GM21528 (cell line): ENCODE data around the gene CEP57L1.
"Not testable (repeated sequence)": the region's sequence is repeated elsewhere in the genome, so short reads cannot be mapped to it uniquely, and the experiment has no call there.

Experiments
- ATAC-seq: cut with Tn5 transposase; IDR thresholded peaks from one replicate; pipeline ENCODE4 v1.9.1; 2021; ENCODE audit warnings: mild to moderate bottlenecking, moderate library complexity; ENCODE audit not compliant: unreplicated experiment, low FRiP score

The CEP57L1 gene

DNA sequence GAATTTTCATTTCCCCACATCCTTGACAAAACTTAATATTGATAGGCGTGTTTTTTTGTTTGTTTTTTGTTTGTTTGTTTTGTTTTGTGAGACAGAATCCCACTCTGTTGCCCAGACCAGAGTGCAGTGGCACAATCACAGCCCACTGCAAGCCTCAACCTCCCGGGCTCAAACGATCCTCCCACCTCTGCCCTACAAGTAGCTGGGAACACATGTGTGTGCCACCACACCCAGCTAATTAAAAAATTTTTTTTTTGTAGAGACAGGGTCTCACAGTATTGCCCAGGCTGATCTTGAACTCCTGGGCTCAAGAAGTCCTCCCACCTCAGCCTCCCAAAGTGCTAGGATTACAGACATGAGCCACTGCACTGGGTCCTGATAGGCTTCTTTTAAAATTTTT is 9.2 kb downstream of the CEP57L1 start:
- no peak for ATAC-seq

DNA sequence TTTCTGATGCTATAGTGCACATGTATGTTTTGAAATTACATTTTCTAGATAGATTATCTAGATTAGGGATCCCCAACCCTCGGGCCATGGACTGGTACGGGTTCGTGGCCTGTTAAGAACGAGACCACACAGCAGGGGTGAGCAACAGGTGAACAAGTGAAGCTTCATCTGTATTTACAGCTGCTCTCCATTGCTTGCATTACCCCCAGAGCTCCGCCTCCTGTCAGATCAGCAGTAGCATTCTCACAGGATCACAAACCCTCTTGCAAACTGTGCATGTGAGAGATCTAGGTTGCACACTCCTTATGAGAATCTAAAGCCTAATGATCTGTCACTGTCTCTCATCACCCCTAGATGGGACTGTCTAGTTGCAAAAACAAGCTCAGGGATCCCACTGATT is 10.4 kb downstream of the CEP57L1 start:
- no peak for ATAC-seq

DNA sequence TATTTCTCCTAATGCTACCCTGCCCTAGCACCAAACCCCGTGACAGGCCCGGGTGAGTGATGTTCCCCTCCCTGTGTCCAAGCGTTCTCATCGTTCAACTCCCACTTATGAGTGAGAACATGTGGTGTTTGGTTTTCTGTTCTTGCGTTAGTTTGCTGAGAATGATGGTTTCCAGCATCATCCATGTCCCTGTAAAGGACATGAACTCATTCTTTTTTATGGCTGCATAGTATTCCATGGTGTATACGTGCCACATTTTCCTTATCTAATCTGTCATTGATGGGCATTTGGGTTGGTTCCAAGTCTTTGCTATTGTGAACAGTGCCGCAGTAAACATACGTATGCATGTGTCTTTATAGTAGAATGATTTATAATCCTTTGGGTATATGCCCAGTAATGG is 14.4 kb downstream of the CEP57L1 start:
- ATAC-seq: not testable (repeated sequence)

DNA sequence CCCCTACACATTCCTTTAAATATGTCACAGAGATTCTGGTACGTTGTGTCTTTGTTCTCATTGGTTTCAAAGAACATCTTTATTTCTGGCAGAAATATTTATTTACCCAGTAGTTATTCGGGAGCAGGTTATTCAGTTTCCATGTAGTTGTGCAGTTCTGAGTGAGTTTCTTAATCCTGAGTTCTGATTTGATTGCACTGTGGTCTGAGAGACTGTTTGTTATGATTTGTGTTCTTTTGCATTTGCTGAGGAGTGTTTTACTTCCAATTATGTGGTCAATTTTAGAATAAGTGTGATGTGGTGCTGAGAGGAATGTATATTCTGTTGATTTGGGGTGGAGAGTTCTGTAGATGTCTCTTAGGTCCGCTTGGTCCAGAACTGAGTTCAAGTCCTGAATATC is 17.4 kb downstream of the CEP57L1 start:
- not testable (repeated sequence) for ATAC-seq

DNA sequence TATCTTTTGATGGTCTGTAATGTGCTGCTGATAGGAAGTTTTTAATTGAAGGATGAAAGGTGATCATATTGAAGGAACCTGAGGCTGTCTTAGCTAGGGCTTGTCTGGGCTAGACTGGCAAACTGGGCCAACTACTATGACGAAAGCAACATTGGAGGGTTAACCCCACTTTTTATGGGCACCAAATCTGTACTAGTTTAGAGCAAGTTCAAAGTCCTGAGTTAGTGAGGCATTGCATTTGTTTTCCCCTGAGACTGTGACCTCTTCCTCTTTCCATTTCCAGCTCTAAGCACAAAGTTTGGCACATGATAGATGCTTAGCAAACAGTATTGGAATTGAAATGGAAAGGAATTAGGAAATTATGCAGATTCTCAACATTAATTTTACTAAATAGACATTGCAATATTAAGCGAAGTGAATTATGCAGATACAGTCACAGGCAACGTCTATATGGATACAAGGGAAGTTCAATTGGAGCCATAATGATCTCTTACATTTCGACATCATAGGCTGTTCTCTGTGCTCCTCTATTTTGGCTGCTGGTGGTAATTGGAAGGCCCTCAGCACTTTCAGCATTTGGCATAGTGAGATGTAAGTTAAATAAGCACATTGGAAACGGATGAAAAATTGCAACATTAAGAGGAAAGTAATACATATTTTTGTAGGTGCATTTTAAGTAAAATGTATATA is 22.2 kb downstream of the CEP57L1 start:
- ATAC-seq: peak; percentile 63

DNA sequence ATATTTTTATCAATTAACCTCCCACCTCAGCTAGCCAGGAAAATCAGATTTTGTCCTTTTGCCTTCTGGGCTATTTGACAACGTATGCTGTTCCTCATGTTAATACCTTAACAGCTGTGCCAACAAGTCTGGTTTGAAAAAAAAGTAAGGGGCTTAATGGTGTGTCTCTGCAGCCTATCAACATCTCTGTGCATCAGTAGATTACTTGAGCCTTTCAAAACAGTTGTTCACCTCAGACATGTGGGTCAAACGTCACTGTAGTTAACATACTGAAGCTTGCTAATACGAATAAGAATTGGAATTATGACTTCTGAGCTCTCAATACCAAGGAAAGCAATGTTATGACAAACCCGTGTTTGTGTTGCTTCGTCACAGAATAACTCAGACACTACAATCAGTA is 23.0 kb downstream of the CEP57L1 start:
- ATAC-seq: no peak

DNA sequence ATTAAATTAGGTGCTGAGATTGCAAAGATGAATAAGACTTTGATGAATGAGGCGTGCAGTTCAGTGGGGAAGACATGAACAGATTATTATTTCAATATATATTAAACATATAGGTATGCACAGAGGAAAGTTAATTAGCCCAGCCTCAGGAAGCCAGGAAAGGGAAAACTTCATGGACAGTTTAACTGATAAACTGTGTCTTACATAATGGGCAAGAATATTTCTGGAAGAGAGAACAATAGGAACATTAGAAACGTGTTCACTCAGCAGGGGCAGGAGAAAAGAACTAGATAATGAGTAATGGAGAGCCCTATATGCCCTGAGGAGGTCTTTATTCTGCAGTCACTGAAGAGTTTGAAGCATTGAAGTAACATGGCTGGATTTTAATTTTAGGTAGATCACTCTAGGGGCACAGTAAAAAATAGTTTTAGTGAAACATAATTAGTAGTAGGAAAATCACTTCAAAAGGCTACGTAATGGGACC is 23.6 kb downstream of the CEP57L1 start:
- no peak for ATAC-seq

DNA sequence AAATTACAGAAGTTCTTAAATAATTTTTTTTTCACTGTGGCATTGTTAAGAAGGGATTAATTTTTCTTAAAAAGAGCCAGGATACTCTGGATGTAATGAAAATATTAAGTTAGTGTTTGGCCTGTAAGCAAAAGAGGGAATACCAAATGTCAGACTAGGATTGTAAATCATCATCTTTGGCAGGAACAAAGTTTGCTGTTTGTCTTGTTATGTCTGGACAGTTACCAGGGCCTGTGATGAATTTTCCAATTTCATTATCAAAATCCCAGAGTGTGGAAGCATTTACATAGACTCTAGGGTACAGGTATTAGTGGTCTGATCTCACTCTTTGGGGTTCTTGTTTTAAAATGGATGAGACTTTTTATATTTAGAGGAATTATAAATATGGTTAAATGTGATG is 26.1 kb downstream of the CEP57L1 start:
- ATAC-seq: no peak

DNA sequence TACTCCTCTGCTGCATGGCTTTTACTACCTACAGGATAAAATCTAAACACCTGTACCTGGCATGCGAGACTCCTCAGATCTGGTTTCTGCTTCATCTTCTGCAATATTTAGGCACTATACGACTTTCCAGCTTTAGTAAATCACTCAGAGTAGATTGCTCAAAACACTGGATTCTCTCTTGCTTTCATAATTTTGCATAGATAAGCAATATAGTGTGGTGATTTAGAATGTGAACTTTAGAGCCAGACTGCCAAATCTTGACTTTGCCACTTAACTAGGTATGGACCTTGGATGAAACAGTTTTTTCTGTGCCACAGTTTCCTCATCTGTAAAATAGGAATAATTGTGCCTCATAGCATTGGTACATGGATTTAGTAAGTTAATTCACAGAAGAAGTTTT is 28.9 kb downstream of the CEP57L1 start:
- no peak for ATAC-seq

DNA sequence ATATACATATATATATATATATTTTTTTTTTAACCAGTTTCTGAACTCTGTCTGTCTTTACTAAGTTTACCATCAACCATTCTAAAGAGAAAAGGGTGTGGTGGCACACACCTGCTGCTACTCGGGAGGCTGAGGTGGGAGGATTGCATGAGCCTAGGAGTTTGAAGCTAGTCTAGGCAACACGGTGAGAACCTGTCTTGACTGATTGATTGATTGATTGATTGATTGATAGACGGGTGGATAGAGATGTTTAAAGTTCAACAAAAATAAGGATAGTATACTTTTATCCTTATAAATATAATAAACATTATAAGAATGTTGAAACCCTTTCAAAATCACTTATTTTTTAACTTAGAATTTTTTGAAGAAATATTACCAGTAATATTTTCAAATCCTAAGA is 30.2 kb downstream of the CEP57L1 start:
- ATAC-seq: no peak

DNA sequence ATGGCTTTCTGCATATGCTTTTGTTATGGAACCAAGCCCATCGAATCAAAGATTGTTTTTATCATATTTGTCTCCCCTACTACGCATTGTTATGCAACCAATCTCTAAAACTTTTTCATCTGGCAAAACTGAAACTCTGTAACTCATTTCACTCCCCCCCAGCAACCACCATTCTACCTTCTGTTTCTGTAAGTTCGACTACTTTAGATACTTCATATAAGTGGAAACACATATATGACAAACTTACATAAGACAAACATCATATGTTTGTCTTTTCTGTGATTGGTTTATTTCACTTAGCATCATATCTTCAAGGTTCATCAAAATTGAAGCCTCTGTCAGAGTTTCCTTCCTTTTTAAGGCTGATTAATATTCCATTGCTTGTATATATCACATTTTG is 34.8 kb downstream of the CEP57L1 start:
- no peak for ATAC-seq

DNA sequence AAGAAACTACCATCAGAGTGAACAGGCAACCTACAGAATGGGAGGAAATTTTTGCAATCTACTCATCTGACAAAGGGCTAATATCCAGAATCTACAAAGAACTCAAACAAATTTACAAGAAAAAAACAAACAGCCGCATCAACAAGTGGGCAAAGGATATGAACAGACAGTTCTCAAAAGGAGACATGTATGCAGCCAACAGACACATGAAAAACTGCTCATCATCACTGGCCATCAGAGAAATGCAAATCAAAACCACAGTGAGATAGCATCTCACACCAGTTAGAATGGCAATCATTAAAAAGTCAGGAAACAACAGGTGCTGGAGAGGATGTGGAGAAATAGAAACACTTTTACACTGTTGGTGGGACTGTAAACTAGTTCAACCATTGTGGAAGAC is 40.3 kb downstream of the CEP57L1 start:
- ATAC-seq: not testable (repeated sequence)

DNA sequence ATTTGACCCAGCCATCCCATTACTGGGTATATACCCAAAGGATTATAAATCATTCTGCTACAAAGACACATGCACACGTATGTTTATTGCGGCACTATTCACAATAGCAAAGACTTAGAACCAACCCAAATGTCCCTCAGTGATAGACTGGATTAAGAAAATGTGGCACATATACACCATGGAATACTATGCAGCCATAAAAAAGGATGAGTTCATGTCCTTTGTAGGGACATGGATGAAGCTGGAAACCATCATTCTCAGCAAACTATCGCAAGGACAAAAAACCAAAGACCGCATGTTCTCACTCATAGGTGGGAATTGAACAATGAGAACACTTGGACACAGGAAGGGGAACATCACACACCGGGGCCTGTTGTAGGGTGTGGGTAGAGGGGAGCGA is 40.7 kb downstream of the CEP57L1 start:
- not testable (repeated sequence) for ATAC-seq

DNA sequence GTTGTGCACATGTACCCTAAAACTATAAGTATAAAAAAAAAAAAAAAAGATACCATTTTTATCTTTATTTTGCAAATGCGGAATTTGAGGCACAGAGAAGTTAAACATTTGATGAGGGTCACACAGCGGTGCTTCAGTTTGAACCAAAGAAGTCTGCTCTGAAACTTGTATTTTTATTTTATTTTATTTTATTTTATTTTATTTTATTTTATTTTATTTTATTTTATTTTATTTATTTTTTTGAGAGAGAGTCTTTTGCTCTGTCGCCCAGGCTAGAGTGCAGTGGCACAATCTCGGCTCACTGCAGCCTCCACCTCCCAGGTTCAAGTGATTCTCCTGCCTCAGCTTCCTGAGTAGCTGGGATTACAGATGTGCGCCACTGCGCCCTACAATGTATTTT is 41.2 kb downstream of the CEP57L1 start:
- ATAC-seq: not testable (repeated sequence)

DNA sequence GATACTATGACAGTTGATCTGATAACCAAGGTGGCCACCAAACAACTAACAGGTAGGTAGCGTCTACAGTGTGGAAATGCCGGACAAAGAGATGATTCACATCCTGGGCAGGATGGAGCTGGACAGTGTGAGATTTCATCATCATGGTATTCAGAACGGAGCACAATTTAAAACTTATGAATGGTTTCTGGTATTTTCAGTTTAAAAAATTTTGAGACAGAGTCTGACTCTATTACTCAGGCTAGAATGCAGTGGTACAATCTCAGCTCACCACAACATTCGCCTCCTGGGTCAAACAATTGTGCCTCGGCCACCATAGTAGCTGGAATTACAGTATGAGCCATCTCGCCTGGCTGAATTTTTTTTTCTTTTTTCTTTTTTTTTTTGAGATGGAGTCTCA is 43.8 kb downstream of the CEP57L1 start:
- no peak for ATAC-seq

DNA sequence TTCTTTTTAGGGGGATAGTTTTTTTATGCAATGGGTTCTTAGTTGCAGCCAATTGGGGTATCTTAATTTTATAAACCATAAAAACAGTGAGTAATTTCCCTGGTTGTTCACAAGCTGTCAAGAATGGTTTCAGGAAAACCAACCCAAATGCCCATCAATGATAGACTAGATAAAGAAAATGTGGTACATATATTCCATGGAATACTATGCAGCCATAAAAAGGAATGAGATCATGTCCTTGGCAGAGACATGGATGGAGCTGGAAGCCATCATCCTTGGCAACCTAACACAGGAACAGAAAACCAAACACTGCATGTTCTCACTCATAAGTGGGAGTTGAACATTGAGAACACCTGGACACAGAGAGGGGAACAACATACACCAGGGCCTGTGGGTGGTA is 46.8 kb downstream of the CEP57L1 start:
- ATAC-seq: not testable (repeated sequence)

DNA sequence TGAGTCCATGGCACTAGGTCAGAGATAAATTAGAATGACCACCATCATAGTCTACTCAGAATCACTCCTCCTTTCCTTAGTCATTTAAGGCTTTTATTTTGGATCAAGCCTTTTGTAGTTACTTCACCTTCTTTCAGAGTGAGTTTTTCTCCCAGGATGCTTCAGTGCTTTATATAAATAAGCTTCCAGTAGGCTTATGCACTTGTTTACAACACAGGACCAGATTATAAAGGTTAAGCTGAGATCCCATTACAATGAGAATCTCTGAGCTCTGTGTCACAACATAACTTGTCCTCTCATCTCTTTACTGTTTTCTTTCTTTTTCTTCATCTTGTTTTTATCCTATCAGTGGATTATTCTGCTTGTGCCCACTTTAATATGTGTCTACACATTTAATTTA is 47.9 kb downstream of the CEP57L1 start:
- no peak for ATAC-seq

DNA sequence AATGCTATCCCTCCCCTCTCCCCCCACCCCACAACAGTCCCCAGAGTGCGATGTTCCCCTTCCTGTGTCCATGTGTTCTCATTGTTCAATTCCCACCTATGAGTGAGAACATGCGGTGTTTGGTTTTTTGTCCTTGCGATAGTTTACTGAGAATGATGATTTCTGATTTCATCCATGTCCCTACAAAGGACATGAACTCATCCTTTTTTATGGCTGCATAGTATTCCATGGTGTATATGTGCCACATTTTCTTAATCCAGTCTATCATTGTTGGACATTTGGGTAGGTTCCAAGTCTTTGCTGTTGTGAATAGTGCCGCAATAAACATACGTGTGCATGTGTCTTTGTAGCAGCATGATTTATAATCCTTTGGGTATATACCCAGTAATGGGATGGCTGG is 52.9 kb downstream of the CEP57L1 start:
- ATAC-seq: not testable (repeated sequence)

DNA sequence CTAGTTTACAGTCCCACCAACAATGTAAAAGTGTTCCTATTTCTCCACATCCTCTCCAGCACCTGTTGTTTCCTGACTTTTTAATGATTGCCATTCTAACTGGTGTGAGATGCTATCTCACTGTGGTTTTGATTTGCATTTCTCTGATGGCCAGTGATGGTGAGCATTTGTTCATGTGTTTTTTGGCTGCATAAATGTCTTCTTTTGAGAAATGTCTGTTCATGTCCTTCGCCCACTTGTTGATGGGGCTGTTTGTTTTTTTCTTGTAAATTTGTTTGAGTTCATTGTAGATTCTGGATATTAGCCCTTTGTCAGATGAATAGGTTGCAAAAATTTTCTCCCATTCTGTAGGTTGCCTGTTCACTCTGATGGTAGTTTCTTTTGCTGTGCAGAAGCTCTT is 53.4 kb downstream of the CEP57L1 start:
- ATAC-seq: not testable (repeated sequence)

DNA sequence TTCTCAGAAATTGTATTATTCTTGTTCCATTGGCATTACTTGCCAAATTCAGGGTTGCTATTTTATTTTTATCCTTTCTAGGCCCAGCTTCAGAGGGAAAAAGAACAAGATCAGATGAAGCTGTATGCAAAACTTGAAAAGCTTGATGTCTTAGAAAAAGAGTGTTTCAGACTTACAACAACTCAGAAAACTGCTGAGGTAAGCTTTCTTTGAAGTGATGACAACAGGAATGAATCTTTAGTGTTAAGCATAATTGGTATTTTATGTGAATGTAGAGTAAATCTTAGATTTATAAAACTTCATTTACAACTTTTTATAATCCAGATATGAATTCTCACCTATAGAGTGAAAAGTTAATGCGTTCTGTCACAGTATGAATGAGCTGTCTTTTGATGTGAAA is 58.4 kb downstream of the CEP57L1 start:
- ATAC-seq: no peak

DNA sequence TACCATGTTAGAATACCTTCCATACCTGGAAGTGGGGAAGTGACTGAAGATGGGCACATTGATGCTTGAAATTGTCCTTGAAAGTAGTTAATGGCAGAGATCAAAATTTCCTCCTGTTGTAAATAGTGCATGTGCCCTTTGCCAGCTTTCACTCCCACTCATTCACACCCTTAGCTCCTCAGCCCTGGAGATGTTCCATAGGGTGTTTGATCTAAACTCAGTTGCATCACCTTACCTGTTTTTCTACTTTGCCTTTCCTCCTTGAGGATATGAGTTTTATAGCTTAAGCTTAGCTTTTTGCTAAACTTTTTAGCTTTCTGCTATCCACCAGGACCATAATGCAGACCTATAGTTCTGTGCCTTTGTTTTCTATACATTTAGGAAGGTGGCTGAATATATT is 69.0 kb downstream of the CEP57L1 start:
- ATAC-seq: no peak

DNA sequence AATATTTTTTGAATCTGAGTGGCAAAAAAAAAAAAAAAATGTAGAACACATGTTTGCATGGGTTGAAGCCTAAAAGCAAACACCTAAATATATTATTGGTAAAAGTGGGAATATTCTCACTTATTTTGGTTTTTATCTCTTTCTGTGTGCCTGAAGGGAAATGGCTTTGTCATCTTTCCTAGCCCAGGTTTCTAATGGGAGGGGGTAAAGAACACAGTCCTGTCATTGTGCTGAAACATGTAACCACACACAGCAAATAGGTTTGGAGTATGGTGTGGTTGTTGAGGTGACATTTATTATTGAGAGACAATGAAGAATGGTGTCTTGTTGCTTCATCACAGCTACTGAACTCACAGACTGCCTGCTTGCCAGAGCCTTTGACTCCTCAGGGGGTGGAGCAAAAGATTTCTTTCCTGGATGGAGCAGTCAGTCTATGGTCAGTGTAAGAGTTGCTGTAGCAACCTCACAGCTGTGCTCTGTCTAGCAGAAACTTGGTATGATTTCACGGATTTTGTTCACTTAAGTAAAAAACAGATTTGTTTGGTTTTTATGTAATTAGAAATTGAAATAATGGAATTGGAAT is 70.2 kb downstream of the CEP57L1 start:
- ATAC-seq: no peak
